ENCODE measurements around the gene EXOC3L1. TPM values are rescaled to one million over a fixed set of nuclear protein-coding genes. Genes with fewer than 3 reads are reported as not detected.

Gene EXOC3L1
- total RNA-seq, 1 experiment from 2014 or later, result 0.30 TPM

GRCh38 chr16:67229906-67230808 is 40.2 kb upstream of the EXOC3L1 start:
- H3K27me3 ChIP-seq (ENCODE audit: insufficient read depth, low read length), result no peaks in the 10 kb centered on the region
- intact Hi-C loops (cut with micrococcal nuclease), result no loop called here
- no peaks in the 10 kb centered on the region for H4K20me1 ChIP-seq (ENCODE audit: insufficient read depth)
- no peak for ATAC-seq
- peaks cover 6 to 18% of the 10 kb centered on the region in 2 experiments; a peak in 3 of 4 replicates for H3K4me1 ChIP-seq (ENCODE audit: control insufficient read depth in 1 of 2, insufficient read depth in 2 of 2, low read length in 2 of 2)
- BruUV-seq (replicated peaks), result no TSS peak
- no peak overlapping the region for H3K9ac ChIP-seq (ENCODE audit: low read length)
- POLR2A ChIA-PET, result interaction anchor here (1.0 kb wide), 1 partner anchor 16 kb away, joined by 3 read pairs; no protein-coding TSS in a partner anchor
- H3K4me3 ChIP-seq (replicated peaks in 1 of 2; ENCODE audit: low read depth in 1 of 2, low read length in 2 of 2), result no peak overlapping the region
- no peak overlapping the region for H2AFZ ChIP-seq (ENCODE audit: low read depth, low read length, poor library complexity, severe bottlenecking)
- peaks cover 18% of the 10 kb centered on the region for H3K79me2 ChIP-seq (ENCODE audit: insufficient read depth, low read length)
- CTCF ChIA-PET, result no interaction called here
- no peaks in the 10 kb centered on the region for H3K9me3 ChIP-seq (ENCODE audit: control insufficient read depth in 1 of 2, insufficient read depth in 1 of 2, low read depth in 1 of 2, low read length in 2 of 2)
- no peak overlapping the region for H3K27ac ChIP-seq (ENCODE audit: low read depth, low read length)
- peaks cover 23 to 48% of the 10 kb centered on the region in 2 experiments; a peak in 3 of 4 replicates for H3K36me3 ChIP-seq (ENCODE audit: control insufficient read depth in 1 of 2, insufficient read depth in 2 of 2, low read length in 2 of 2)
- H3K4me2 ChIP-seq (ENCODE audit: low read length), result no peak overlapping the region
- no peaks in the 10 kb centered on the region for H3K9me2 ChIP-seq (ENCODE audit: insufficient read depth)
- TF ChIP-seq CTCF (IDR thresholded peaks at IDR 0.05 in 2 of 3, conservative IDR thresholded peaks at IDR 0.05 in 1 of 3; ENCODE audit: borderline replicate concordance in 1 of 3, insufficient read depth in 1 of 3, low read depth in 2 of 3, low read length in 2 of 3), result no peak
- no peak for TF ChIP-seq TCF7L2 (IDR thresholded peaks at IDR 0.05; ENCODE audit: borderline replicate concordance, extremely low read depth, insufficient read depth, insufficient read length)
- TF ChIP-seq EZH2 (IDR thresholded peaks at IDR 0.05), result no peak
- TF ChIP-seq ZBTB33 (IDR thresholded peaks at IDR 0.05; ENCODE audit: extremely low read depth, insufficient replicate concordance, low read length), result no peak
- no peak for TF ChIP-seq RAD21 (IDR thresholded peaks at IDR 0.05; ENCODE audit: low read depth)
- TF ChIP-seq EZH2phosphoT487 (IDR thresholded peaks at IDR 0.05; ENCODE audit: borderline replicate concordance), result no peak
- TF ChIP-seq SRF (IDR thresholded peaks at IDR 0.05; ENCODE audit: low read depth), result no peak
- TF ChIP-seq MAX (IDR thresholded peaks at IDR 0.05), result no peak
- RAD21 ChIA-PET (ENCODE audit: low non-redundant PET in 1 of 2, low total read pairs in 2 of 2, uncharacterized antibody in 2 of 2, unreplicated experiment in 2 of 2), result no interaction called here
- no peak for DNase-seq (ENCODE audit: low read depth, low spot score)

Data from HCT116 (cell line).